AG10803 (cell line): ENCODE data around the gene UBE2S.
"Not testable (repeated sequence)": the region's sequence is repeated elsewhere in the genome, so short reads cannot be mapped to it uniquely, and the experiment has no call there.

Experiments
- DNase-seq: peaks from one replicate; pipeline ENCODE4 v3.0.0; 2010; ENCODE audit warnings: low read depth
- H3K4me3 ChIP-seq: 2 replicates; pipeline ENCODE4 v1.5.1; 2011; ENCODE audit warnings: mild to moderate bottlenecking, low read length, control low read depth
- CTCF ChIP-seq: conservative IDR thresholded peaks from 2 replicates; pipeline ENCODE4 v1.5.1; 2011; ENCODE audit warnings: mild to moderate bottlenecking, low read length, control low read depth, inconsistent platforms

Gene UBE2S

GRCh38 chr19:55410168-55410567 lies 2.6 kb upstream of the UBE2S start:
- no peak for DNase-seq
- no peak for TF ChIP-seq CTCF
- no peak overlapping the region for H3K4me3 ChIP-seq

GRCh38 chr19:55409179-55409578 lies 1.6 kb upstream of the UBE2S start:
- DNase-seq, H3K4me3 ChIP-seq: not testable (repeated sequence)

- H3K4me3 ChIP-seq, result peak overlapping the region; percentile 74
- no peak for TF ChIP-seq CTCF
- no peak for DNase-seq
Measured at GRCh38 chr19:55408533-55408872, 915 bp upstream of the UBE2S start.

DNA sequence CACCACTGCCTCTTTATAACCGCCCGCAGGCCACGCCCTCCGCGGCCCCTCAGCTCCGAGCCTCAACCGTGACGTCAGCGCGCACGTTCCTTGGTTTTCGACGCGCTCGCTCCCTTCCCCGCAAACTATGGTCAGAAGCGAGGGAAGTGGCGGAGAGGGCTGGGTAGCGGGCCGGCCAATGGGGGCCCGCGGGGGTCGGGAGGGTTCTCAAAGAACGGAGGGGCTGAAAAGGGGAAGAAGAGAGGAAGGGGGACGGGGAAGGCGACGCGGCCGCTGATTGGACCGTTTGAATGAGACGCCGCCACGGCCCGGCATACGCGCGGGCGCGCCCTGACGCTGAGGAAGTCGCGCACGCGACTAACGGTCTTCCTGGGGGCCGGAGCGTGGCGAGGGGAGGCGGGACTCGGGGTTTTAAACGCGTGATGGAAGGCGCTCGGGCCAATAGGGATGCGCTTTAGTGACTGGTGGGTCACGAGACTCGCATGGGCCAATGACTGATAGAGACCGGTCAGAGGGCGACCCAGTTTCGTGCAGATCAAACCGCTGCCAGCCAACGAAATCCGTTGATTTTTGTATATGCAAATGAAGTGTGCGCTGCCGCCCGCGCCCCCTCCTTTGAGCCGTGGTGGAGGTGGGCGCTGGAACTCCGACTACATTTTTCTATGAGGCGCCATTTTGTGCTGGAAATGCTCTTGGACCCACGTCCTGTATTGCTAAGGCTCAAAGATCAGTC lies 378 bp upstream of the UBE2S start:
- peak; percentile 99 for DNase-seq
- H3K4me3 ChIP-seq, result peak overlapping the region; percentile 79
- no peak for TF ChIP-seq CTCF

GRCh38 chr19:55406826-55407549 lies 600 bp downstream of the UBE2S start:
- peak; percentile 34 for DNase-seq
- no peak for TF ChIP-seq CTCF
- peak overlapping the region; percentile 79 for H3K4me3 ChIP-seq

DNA sequence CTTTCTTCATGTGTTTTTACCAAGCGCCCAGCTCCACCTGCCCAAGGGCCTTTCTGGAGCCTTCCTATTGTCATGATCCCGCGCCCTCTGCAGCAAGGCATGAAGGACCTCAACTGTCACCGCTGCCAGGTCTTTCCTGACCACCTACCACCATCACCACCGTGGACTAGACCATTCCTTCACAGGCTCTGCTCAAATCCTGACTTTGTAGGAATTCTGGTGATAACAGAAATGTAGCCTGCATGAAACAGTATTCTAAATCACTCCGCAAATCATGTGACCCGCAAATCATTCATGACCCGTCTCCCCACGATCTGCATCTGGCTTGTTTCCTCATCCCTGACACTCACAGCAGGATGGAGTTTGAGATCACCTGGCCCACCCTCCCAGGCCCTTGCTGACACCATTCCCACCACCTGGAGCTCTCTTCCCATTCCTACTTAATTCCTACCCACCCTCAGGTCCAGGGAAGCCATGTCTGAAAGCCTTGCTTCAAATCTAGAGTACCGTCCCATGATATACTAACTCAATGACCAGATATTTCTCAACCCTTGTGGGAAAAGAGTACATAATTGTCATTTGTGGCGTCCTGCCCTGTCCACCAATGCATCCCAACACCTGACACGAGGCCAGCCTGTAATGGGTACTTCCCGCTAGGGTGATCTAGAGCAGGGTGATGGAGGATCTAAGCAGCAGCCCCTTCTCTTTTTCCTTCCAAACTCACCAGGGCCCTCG lies 1.3 kb downstream of the UBE2S start:
- no peak for TF ChIP-seq CTCF
- peak overlapping the region; percentile 79 for H3K4me3 ChIP-seq
- DNase-seq, result no peak

DNA sequence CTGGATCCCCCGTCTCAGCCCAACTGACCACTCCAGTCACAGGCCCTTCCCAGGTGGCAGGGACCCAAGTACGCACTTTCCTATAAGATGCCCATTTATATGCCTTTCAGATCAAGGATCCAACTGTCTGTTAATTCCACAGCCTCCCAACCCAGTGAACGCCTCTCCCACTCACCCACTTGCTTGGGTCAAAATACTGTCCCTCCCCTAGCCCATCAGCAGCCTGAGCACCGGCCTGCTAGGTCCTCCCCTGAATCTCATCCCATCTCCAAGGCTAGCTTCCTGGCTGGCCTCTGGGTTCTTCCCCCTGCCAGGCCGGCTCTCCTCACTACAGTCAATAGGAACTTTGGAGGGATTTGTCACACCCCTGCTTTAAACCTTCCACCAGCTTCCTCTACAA lies 1.9 kb downstream of the UBE2S start:
- TF ChIP-seq CTCF, result no peak
- DNase-seq, result no peak
- peak overlapping the region; percentile 79 for H3K4me3 ChIP-seq
